Colonic mucosa (tissue), 4 donors: ENCODE measurements around the gene TACC2. TPM values are rescaled to one million over a fixed set of nuclear protein-coding genes. Genes with fewer than 3 reads are reported as not detected.
A peak's percentile ranks its signal among the peaks of the same experiment; 100 is the strongest.

Source experiments
- DNase-seq: peaks from one replicate; pipeline ENCODE4 v3.0.0-alpha.2; 2020
- H3K27ac ChIP-seq: fragments of 200-600 bp; one replicate; pipeline ENCODE4 v1.8.0; 2021
- H3K27me3 ChIP-seq: fragments of 200-600 bp; one replicate; pipeline ENCODE4 v1.8.0; 2021
- H3K36me3 ChIP-seq: fragments of 200-600 bp; one replicate; pipeline ENCODE4 v1.8.0; 2021
- H3K4me1 ChIP-seq: fragments of 200-600 bp; one replicate; pipeline ENCODE4 v1.8.0; 2021; ENCODE audit warnings: mild to moderate bottlenecking
- H3K4me3 ChIP-seq: fragments of 200-600 bp; one replicate; pipeline ENCODE4 v1.8.0; 2021
- H3K9ac ChIP-seq, 2 donors: one replicate each; pipeline ENCODE4 v1.7.0; 2013; ENCODE audit warnings: control low read depth in 2 of 2, low read depth in 2 of 2, low read length in 2 of 2
- H3K9me3 ChIP-seq: fragments of 200-600 bp; one replicate; pipeline ENCODE4 v1.8.0; 2021
- intact Hi-C: fragments of 100-400 bp; cut with DNase I; formaldehyde crosslinking; loops from one replicate; pipeline ENCODE4 v1.14.1; 2022
- total RNA-seq, 2 donors: library from RNA; stranded (reverse); fragmentation: NEBNext Ultra II Directional in 1 of 2; extraction: Animal tissue kit (Norgen Biotek cat#: 25700) in 1 of 2; gene quantifications; one replicate each; pipeline ENCODE4 v1.2.1, GENCODE V29; 2021
- TF ChIP-seq, protein P1 (sequence below): fragments of 200-600 bp; IDR thresholded peaks from one replicate; pipeline ENCODE4 v1.8.0; 2022; ENCODE audit warnings: antibody characterized with exemption, mild to moderate bottlenecking
- donor health status: healthy.
- donor health status: DM: no; HTN: no; CAD: no.
- donor health status: DM: no; HTN: no; CAD: no.

Gene TACC2
- total RNA-seq, 2 donors from 2014 or later: 90.0 to 93.2 TPM

DNA sequence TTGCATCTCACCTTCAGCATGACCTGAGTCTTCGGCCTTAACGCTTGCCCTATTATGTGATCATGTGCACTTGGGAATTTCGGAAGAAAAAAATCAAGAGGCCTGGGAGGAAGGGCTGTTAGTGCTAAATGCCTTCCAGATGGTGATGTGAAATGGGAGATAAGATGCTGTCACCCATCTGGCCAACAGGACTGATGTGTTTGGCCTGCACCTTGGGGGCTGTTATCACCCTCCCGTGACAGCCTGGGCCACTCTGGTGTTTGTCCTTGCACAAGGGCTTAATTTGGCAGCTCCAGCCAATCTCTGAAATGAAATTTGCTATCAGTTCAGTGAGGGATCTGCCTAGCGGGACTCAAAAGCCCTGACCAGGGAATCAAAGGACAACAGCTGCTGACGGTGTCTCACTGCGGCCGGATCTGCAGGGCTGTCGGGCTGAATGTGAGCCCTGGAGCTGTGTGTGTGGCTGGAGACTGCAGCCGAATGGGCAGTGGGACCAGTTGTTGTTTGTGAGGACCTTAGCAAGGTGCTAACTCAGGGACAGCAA, 150.7 kb downstream of the TACC2 start:
- DNase-seq: no peak
- Histone ChIP-seq H3K4me1 (no peaks in the 10 kb centered on the region), H3K9me3 (no peaks in the 10 kb centered on the region), H3K36me3 (no peaks in the 10 kb centered on the region), H3K27me3 (no peaks in the 10 kb centered on the region), H3K27ac (no peak overlapping the region), H3K9ac (no peak overlapping the region), H3K4me3 (no peak overlapping the region)
- intact Hi-C loops: no loop called here
- TF ChIP-seq, protein P1, sequence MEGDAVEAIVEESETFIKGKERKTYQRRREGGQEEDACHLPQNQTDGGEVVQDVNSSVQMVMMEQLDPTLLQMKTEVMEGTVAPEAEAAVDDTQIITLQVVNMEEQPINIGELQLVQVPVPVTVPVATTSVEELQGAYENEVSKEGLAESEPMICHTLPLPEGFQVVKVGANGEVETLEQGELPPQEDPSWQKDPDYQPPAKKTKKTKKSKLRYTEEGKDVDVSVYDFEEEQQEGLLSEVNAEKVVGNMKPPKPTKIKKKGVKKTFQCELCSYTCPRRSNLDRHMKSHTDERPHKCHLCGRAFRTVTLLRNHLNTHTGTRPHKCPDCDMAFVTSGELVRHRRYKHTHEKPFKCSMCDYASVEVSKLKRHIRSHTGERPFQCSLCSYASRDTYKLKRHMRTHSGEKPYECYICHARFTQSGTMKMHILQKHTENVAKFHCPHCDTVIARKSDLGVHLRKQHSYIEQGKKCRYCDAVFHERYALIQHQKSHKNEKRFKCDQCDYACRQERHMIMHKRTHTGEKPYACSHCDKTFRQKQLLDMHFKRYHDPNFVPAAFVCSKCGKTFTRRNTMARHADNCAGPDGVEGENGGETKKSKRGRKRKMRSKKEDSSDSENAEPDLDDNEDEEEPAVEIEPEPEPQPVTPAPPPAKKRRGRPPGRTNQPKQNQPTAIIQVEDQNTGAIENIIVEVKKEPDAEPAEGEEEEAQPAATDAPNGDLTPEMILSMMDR: no peak

DNA sequence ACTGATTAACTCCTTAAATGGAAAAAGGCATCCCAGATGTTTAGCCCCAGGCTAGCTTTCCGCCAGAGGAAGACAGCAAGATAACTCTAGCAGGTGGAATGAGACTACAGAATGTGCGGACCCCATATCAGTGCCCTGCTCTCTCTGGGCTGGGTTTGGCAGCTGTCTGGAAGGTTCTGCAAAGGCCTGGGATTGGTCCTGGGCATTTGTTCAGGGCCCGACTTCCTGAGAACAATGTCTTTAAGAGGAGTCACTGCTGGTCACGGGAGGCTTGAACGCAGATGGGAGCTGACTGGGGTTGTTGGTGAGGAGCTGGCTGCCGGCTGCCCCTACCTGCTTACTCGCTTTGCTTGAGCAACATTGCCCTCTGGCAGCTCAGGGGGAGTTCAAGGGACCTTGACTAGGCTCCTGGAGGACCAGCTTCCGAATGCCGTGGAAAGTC, 151.5 kb downstream of the TACC2 start:
- H3K9me3 ChIP-seq: no peaks in the 10 kb centered on the region
- TF ChIP-seq, protein P1: no peak
- peak overlapping the region; percentile 12 for H3K27ac ChIP-seq
- no peaks in the 10 kb centered on the region for H3K4me1 ChIP-seq
- intact Hi-C loops: no loop called here
- H3K36me3 ChIP-seq: no peaks in the 10 kb centered on the region
- no peak overlapping the region for H3K9ac ChIP-seq
- no peaks in the 10 kb centered on the region for H3K27me3 ChIP-seq
- no peak overlapping the region for H3K4me3 ChIP-seq
- DNase-seq: no peak

DNA sequence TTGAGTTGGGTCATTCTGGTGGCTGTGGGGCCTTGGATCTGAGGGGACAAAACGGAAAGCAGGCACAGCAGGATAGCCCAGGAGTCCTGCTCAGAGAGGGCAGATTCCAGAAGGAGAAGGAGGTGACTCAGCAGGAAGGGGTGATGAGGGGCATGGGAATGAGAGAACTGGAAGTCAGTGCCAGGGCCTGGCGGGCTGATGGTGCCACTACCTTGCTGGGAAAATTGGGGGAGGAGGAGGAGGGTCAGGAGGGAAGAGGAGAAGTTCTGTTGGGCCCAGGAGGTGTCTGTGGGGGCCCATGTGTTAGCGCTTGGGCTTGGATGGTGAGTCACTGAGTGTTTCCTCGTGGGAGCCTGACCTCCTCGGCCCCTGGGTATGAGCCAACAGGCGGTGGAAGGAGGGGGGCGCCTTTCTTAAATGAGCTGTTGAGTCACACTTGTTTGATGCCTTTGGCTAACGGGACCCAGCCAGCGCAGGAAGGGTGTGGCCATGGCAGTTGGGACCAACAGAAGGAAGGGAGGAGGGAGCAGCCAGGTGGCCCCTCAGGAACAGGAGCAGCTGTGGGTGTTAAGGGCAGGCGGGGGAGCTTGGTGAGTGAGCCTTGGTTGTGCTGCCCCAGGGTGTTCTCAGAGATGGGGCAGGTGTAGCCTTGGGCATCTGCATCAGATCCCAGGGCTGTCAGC, 152.1 kb downstream of the TACC2 start:
- Histone ChIP-seq H3K27me3 (no peaks in the 10 kb centered on the region), H3K9ac (peak overlapping the region in 1 of 2 donors; percentile 19), H3K4me1 (no peaks in the 10 kb centered on the region), H3K27ac (peak overlapping the region; percentile 12), H3K9me3 (no peaks in the 10 kb centered on the region), H3K36me3 (no peaks in the 10 kb centered on the region), H3K4me3 (no peak overlapping the region)
- TF ChIP-seq, protein P1: no peak
- intact Hi-C loops: no loop called here
- DNase-seq: peak; percentile 59

DNA sequence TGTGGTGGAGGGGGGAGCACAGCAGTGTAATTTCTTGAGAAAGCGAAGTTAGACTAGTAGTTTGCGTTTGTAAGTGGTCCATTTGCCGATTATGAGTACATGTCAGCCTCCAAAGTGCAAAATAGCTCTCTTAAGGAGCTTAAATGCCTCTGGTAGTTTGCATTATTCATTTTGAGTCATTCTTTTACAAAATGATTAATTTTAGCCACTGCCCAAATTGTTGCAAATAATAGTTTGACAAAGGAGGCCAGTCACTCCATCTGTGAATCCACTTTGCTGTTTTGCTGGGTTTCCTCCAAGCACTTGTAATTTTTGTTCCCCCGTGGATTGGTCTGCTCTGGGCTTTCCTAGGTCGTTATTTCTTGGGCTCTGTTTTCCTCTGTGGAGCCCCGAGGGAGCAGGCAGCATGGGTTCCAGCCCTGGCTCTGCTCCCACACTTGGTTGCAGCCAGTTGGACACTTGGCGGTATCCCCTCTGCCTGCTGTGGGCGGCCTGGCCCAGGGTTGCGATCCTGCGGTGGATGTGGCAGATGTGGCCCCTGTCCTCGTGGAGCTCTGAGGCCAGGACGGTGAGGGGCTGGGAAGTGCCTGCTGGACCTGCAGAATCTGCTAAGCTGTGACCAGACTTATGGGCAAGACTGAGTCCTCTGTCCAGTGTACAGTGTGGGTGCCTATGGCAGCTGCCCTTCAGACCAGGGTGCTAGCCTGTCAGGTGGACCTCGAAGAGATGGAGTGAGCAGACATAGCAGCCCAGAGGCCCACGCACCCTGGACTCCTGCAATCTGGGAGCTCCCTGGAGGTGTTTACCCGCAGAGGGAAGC, 153.1 kb downstream of the TACC2 start:
- Histone ChIP-seq H3K4me1 (no peaks in the 10 kb centered on the region), H3K36me3 (no peaks in the 10 kb centered on the region), H3K9ac (no peak overlapping the region), H3K27ac (no peak overlapping the region), H3K27me3 (no peaks in the 10 kb centered on the region), H3K9me3 (no peaks in the 10 kb centered on the region), H3K4me3 (no peak overlapping the region)
- DNase-seq: no peak
- intact Hi-C loops: no loop called here
- TF ChIP-seq, protein P1: no peak

DNA sequence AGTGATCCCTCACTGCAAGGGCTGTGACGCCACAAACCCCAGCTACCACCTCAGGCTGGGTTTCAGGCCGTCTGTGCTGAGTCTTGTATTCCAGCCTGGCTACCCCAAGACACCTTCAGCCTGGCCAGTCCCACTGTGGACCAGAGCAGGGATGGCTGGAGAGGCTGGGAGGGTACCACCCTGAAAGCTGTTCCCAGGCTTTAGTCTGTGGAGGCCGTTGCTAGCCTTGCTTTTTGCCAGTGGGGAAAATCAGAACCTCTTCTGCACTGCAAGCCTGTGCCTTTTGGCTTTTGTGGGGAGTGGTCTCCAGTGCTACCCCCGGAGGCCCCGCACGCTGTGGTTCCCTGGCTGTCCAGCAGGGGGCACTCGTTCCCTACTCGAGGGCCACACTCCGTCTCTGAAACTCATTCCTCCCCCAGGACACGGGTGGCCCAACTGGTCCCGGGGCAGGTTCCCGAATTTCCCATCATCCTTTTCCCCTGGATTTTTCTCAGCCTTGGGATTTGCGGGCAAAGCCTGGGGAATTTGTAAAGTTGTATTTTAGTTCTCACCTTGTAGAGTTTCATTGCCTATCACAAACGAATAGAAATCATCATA, 153.8 kb downstream of the TACC2 start:
- intact Hi-C loops: no loop called here
- no peak overlapping the region for H3K4me3 ChIP-seq
- no peak overlapping the region for H3K27ac ChIP-seq
- TF ChIP-seq, protein P1: peak; percentile 94
- H3K36me3 ChIP-seq: no peaks in the 10 kb centered on the region
- H3K9me3 ChIP-seq: no peaks in the 10 kb centered on the region
- no peaks in the 10 kb centered on the region for H3K4me1 ChIP-seq
- H3K27me3 ChIP-seq: no peaks in the 10 kb centered on the region
- H3K9ac ChIP-seq: no peak overlapping the region
- peak; percentile 53 for DNase-seq
